HG03354 (cell line): ENCODE measurements around the gene SULT4A1.

Source experiments
- ATAC-seq: cut with Tn5 transposase; IDR thresholded peaks from one replicate; pipeline ENCODE4 v1.9.1; 2021; ENCODE audit warnings: mild to moderate bottlenecking; ENCODE audit not compliant: unreplicated experiment, poor library complexity, severe bottlenecking

SULT4A1 gene

DNA sequence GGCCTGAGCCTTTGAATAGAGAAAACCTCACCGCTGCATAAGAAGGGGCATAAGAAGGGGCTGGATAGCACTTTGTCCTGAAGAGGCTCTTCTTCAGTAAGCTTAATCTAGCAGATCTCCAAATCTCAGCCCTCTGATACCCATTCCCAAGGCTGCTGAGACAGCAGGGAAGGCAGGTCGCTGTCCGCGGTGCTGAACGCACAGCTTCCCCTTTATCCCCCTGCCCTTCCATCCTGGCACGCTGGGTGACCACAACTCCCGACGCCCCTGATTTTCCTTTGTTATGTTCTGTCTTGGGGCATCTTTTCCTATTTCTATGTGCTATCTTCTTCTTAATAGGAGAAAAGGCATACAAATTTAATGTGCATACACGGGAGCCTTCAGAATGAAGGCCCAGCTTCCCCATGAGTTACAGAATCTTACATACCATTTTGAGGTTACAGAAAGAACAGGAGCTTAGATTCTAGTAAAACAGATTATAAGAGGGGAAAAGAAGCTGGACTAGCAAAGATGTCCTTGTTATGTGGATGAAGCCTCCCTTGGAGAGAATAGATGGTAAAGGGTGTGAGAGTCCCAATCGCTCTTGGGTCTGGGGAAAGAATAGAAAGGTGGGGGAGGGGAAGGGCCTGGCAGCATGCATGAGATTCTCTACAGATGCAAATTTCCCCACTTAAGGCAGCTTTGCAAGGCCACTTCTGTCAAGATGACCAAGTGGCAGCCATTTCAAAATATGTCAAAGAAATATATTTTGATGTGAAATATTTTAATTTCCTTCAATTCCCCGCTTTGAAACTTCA, 5.7 kb upstream of the SULT4A1 start:
- ATAC-seq, result no peak

DNA sequence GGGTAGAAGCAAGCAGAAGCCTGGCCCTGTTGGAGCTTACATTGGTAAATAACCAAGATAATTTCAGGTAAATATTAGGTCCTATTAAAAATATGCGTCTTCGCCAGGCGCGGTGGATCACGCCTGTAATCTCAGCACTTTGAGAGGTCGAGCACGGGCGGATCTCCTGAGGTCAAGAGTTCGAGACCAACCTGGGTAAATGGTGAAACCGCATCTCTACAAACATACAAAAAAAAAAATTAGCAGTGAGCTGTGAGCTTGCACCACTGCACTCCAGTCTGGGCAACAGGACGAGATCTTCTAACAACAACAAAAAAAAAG, 529 bp upstream of the SULT4A1 start:
- ATAC-seq, result no peak

DNA sequence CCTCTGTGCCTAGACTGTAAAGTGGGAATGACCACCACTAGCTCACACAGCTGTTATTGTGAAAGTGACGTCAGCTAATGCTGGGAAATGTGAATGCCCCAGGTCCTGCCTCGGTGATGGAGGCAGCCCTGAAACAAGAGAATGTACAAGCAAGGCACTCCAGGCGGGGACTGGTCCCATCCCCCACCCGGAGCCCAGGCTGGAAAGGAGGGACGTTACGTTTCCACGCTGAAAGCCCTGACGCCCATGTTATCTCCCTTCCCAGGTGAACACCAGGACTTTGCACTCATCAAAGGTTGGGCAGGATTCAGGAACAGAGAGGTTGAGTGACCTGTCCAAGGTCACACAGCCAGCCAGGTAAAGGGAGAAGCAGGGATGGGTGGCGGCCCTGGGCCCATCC, 784 bp downstream of the SULT4A1 start:
- no peak for ATAC-seq

DNA sequence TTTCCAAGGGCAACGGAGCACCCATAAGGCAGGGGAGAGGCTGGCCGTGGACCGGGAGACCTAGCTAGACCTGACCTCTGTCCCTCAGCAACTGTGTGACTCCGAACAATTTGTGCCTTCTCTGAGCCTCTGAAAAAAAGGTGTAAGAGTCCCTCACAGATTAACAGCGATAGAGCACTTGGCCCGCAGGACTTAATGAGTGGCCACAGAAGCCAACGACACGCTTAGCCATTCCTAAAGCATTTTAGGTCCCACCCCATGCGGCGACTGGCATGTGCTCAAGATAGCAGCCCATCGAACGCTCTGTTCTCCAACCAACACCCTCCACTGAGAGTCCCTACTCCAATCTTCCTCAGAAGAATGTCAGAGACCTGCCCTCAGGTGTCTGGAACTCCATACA, 1.5 kb downstream of the SULT4A1 start:
- no peak for ATAC-seq

DNA sequence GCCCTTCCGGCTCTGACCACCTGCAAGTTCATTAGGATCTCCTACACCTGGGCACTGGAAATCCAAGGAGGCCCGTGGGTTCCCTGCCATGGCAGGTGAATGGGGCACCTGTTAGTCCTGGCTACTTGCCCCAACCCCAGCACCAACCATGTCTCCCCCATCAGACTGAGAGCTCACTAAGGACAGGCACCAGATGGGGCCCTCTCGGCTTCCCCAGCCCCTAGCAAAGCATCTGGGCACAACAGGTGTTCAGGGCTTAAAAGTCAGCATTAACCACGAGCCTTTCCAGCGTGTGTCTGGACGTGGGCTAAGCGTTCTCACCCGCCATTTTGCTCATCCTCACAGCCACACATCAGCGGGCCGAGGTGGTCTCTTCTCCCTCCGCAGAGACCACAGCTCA, 2.2 kb downstream of the SULT4A1 start:
- no peak for ATAC-seq

DNA sequence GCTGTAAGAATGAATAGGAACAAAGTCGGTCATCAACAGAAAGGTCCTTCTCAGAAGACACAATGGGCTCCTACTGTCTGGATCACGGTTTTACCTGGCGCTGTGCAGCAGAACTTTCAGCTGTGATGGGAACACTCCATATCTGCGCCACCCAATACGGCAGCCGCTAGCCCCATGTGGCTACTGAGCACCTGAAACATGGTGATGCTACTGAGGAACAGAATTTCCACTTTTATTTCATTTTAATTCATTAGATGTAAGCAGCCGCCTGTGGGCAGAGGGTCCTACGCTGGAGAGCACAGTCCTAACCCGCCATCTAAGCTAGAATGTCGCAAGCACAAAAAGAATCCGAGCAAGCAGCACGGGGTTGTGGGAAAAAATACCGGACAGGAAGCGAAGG, 2.7 kb downstream of the SULT4A1 start:
- no peak for ATAC-seq

DNA sequence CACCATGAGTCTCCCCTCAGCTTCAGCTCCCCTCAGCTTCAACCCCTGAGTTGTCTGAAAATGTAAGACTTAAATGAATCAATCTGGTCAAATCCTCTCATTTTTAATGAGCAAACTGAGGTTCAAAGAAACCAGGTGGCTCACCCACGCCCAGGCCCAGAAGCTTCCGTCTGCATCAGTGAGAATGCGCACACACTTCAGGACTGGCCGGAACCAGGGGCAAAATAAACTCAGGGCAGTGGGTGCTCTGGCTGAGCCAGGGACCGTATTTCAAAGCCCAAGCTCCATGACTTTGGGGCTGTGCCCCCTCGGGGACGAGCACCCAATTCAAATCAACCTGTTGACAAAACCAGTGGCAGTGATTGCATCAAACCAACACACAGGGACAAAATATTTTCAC, 3.1 kb downstream of the SULT4A1 start:
- ATAC-seq, result no peak

DNA sequence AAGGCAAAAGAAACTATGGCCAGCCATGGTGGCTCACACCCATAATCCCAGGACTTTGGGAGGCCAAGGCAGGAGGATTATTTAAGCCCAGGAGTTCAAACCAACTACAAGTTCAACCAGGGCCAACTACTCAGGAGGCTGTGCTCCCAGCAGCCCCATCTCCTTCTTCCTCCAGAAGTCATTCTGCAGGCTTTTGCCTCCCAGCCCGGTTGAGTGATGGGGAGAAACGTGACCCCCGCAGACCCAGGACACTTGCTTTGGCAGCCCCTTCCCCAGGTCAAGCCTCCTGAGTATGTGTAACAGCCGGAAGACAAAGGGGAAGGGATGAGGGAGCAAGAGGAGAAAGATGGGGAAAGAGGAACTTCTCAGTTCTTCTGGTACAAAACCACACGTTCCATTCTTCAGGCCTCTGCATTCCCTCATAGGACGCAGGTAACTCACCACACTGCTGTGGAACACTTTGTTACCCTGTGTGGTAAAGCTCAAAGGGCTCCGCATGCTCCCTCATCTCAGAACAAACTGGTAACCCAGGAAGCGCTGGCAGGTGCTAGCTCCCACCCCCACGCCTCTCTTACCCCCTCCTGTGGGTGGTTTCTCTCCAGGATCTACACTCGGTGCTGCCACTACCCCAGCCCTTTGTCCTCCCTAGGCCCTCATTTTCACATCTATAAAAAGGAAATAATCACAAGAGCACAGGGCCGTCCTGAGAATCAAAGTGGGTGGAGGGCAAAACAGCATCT, 4.0 kb downstream of the SULT4A1 start:
- no peak for ATAC-seq

DNA sequence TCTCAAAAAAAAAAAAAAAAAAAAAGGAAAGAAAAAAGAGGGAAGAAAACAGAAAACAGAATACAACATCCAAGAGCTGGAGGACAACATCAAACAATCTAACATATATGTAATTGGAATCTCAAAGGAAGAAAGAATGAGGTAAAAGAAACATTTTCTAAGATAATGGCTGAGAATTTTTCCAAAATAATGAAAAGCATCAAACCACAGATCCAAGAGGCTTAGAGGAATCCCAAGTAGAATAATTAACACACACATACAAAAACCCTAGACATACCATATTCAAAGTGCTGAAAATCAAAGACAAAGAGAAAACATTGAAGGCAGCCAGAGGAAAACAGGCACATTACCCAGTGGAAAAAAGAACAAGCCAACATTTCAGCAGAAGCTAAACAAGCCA, 4.9 kb downstream of the SULT4A1 start:
- no peak for ATAC-seq

DNA sequence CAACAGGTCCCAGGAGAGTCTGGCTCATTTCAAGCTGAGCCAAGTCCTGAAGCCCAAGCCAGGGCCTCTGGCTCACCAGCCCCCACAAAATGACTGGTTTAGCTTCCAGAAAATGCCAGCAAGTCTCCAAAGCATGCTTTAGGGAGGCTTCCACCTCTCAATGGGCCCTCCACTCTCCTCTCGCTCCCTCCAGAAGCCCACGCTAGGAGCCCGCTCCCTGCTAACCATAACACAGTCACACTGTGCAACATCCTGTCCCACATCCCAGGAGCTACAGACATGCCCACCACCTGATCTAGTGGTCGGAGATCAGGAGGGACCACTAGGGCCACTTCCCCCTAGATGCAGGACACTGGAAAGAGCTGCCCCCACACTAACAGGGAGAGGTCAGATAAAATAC, 6.9 kb downstream of the SULT4A1 start:
- no peak for ATAC-seq

DNA sequence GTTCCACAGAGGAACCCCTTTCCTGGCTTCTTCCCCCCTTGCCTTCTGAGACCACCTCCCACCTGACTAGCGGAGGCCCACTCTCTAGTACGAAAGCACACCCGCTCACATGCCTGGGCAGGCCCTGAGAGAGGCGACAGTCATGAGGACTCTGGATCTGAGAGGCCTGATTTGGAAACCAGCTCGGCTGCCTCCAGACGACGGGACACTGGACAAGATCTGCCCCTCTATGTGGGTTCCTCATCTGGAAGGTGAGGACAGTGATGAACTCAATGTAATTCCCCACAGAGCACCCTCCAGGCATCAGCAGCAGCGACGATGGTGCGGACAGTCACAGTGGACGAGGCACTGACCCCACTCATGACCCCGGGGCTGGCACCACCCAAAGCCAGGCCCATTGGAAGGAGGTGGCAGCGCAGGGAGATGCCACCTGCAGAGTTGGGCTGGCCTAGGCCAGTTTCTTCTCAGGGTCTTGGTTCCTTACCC, 7.5 kb downstream of the SULT4A1 start:
- ATAC-seq, result no peak

DNA sequence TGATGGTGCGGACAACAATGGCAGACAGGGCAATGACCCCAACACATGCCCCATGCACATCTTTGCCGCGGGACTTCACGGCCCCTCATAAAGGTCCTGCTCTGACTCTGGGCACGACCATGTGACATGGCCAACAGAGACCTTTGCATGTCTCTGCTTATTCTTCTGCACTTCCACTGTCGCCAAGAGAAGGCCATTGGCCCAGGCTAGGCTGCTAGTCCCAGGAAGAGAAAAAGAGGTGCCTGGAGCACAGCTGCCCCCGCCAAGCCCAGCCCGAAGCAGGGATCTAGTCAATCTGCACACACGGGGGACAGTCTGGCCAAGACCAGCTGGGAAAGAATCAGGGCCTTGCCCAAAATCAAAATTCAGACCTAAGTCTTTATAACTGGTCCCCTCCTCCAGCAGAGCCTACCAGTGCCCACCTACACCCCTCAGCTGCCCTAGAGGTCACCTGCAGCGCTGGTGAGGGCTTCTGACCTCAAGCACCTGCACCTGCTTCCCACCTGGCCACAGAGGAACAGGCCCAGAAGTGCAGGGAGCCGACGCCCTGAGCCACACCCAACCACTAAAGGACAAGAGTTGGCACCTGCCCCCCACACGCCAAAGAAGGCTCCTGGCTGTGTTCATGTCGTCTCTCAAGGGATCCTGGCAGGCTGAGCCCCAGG, 8.1 kb downstream of the SULT4A1 start:
- no peak for ATAC-seq

DNA sequence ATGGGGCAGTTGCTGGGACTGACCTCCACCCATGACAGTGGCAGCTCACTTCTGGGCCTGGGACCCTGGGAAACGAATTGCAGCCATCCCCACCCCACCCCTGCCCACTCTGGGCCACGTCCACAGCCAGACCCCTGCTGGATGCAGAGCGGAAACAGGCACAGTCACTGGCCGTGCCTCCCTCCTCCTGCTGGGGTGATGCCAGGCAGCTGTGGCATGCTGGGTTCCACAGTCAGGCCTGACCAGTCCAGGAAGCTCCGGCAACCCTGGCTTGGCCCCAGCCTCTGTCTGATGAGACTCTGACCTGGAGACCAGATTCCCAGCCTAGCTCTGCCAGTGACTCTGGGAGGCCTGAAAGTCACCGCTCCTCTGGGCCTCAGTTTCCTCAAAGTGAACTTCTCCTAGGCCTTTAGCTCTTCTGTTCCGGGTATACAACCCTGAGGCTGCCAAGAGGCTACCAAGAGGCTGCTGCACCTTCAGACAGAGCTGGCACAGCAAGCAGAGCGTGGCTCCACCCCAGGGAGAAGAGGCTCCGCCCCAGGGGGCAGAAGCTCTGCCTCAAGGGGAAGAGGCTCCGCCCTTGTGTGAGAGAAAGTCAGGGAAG, 8.9 kb downstream of the SULT4A1 start:
- no peak for ATAC-seq

DNA sequence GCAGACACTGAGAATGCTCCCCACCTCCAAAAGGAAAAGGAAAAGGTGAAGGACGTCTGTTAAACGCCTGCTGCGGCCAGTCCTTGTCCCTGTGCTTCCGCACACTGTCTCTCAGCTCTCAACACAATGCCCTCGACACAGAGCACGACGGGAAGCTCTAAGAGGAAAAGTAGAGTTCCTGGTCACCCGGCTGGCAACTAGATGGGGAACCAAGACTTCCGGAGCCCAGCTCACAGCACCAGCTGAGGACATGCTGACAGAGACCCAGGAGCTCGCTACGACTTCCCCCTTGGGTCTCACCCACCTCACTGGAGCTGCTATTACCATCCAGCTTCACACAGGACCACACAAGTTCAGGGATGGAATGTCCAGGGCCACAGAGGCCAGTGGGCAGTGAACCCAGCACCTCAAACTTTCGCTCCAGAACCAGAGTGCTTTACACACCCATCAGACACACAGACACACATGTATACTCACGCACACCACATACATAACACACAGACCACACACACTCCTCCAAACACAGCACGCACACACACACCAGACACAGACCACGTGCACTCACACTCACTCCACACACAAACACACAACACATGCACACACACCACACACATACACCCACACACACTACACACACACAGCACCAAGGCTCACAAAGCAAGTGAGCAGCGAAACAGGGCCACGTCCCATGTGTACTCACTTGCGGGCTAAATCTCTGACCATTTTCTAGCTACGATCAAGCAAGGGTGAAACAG, 9.6 kb downstream of the SULT4A1 start:
- ATAC-seq, result no peak

DNA sequence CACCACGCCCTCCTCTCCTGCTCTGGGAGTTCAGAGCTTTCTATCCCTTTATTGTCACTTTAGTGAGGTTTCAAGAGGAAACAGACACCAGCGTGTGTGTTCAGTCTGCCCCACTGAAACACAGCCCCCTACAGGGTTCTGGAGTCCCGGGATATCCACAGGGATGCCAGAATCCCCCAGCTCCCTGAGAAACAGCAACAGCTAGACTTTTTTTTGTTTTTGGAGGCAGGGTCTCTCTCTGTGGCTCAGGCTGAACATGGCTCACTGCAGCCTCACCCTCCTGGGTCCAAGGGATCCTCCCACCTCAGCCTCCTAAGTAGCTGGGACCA, 10.4 kb downstream of the SULT4A1 start:
- ATAC-seq, result no peak

DNA sequence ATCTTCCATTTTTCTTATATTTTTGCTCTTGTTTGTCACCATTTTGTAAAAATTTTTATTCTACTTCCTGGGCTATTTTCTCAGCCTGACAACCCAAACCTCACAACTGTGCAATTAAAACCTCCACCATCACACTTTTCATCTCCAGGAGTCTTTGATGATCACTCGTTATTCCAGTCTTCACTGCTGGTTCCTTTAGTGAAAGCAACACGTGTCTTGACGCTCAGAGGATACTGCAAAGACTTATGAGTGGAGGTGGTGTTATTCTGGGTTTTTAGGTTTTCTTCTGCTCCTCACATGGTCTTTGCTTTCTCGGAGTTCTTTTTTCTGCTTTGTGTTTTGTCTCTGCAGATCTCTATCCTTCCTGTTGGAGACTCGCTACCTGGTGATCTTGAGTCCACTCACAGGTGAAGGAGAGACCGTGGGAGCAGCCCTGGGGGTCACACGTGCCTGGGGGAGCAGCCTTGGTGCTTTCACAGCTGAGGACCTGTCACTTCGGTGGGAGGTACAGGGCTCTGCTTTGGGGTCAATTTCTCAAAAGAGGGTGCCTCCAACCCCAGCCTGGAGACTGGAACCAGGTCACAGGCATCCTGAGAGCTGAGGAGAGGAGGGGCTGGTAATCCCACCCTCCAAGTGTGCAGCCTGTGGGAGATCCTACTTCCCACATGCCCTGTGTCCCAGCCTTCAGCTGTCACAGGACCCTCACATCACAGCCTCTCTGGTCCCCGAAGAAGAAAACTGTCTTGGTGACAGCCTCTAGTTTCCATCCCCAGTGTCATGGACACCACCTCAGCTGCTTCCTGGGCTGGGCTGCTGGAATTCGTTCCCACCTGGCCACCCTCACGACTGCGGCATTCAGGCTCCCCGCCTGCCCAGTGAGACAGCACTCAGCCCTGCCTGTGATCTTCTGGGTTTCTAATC, 11.0 kb downstream of the SULT4A1 start:
- no peak for ATAC-seq

DNA sequence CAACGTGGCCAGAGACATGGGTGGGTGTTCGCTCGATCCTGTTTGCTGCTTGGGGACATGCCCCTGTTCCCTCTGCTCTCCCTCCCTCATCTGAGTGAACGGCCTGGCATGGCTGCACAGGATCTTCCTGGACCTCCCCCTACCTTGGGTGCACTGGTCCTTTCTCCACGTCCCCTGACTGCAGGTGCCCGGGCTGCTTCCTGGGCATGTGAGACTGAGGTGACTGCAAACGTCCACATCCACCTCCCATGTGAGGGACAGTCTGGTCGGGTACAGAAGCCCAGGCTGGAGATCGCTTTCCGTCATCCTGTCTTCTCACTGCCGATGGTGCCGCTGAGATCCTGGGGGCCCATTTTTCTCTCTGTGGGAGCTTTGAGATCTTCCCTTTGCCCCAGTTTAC, 11.8 kb downstream of the SULT4A1 start:
- no peak for ATAC-seq

DNA sequence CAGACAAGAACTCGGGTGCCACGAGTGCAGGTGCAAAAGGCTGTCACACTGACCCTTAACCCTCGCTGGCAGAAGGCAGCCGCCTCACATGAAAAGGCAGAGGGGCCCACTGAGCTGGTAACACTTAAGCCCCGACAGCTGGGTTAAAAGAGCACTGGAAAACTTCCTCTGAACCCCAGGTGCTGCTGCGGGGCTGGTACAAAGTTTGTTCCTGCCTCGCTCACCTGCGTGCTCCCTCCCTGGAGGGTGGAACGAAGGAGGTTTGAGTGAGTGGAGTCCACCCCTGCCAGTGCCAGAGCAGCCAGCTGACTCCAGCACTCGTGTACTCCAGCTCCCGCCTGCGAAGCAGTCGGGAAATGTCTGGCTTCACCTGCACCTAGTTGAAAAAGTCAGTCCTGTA, 12.6 kb downstream of the SULT4A1 start:
- ATAC-seq, result no peak
